ENCODE results near the gene PUS10.

The PUS10 gene

GRCh38 chr2:60979231-60979630, 38.8 kb downstream of the PUS10 start:
- Mint-ChIP-seq H3K4me1 (peaks cover 10% of the 10 kb centered on the region), H3K36me3 (ENCODE audit: low read depth) (no peaks in the 10 kb centered on the region), H3K27ac (no peak overlapping the region), H3K4me3 (no peak overlapping the region), H3K9me3 (no peaks in the 10 kb centered on the region), H3K27me3 (ENCODE audit: low read depth) (no peaks in the 10 kb centered on the region)
- TF ChIP-seq, protein P1, sequence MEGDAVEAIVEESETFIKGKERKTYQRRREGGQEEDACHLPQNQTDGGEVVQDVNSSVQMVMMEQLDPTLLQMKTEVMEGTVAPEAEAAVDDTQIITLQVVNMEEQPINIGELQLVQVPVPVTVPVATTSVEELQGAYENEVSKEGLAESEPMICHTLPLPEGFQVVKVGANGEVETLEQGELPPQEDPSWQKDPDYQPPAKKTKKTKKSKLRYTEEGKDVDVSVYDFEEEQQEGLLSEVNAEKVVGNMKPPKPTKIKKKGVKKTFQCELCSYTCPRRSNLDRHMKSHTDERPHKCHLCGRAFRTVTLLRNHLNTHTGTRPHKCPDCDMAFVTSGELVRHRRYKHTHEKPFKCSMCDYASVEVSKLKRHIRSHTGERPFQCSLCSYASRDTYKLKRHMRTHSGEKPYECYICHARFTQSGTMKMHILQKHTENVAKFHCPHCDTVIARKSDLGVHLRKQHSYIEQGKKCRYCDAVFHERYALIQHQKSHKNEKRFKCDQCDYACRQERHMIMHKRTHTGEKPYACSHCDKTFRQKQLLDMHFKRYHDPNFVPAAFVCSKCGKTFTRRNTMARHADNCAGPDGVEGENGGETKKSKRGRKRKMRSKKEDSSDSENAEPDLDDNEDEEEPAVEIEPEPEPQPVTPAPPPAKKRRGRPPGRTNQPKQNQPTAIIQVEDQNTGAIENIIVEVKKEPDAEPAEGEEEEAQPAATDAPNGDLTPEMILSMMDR (IDR thresholded peaks at IDR 0.05; ENCODE audit: unreplicated experiment in 3 of 3) = no peak

DNA sequence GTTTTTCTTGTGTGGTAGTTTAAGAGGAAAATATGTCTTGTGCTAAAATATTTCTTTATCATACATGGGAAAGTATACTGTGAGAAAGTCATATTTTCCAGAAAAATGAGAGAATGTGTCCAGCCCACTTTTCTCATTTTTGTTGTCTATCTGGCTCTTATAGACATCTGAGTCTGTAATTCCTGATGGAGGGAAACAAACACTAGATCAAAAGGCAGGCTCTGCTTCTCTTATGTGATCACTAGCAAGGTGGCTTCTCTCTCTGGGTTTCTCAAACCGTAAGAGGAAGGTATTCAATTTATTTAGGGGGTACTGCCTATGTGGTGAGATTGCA, 40.5 kb downstream of the PUS10 start:
- Mint-ChIP-seq H3K4me3 (no peak overlapping the region), H3K27ac (peak overlapping the region in 2 of 3 experiments; percentile 2 to 15), H3K36me3 (ENCODE audit: low read depth) (no peaks in the 10 kb centered on the region), H3K4me1 (peaks cover 10% of the 10 kb centered on the region), H3K9me3 (no peaks in the 10 kb centered on the region), H3K27me3 (ENCODE audit: low read depth) (no peaks in the 10 kb centered on the region)
- TF ChIP-seq, protein P1 (IDR thresholded peaks at IDR 0.05; ENCODE audit: unreplicated experiment in 3 of 3) = no peak

DNA sequence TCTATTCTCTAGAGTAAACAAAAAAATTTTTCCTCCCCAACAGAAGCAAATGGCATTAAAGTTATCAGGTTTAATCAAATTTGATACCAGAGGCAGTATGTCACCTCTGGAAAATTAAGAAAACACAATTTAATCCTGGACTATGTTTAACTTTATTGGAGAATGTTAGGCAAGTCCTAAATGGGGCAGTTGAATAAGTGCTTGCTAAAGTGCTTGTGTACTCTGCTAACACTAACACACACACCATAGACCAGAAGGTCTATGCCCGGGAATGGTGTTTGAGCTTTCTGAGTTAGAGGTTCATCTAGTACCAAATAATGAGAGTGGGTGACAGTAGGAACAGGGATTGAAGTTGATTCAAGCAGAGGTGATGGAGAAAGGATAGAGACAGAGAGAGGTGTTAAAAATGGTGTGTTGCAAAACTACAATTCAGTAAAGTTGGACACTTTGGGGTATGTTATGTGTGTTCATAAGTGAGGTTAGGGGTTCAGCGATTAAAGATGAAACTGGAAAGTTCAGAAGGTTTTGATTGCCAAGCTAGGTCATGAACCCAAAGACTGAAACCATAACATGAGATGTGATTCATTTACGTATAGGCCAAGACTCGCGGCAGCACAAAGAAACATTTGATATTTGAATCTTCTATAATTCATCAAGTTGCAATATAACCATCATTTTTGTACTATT, 41.0 kb downstream of the PUS10 start:
- Mint-ChIP-seq H3K27ac (peak overlapping the region in 2 of 3 experiments; percentile 2), H3K27me3 (ENCODE audit: low read depth) (no peaks in the 10 kb centered on the region), H3K4me1 (peaks cover 10% of the 10 kb centered on the region), H3K36me3 (ENCODE audit: low read depth) (no peaks in the 10 kb centered on the region), H3K4me3 (no peak overlapping the region), H3K9me3 (no peaks in the 10 kb centered on the region)
- TF ChIP-seq, protein P1 (IDR thresholded peaks at IDR 0.05; ENCODE audit: unreplicated experiment in 3 of 3) = no peak

DNA sequence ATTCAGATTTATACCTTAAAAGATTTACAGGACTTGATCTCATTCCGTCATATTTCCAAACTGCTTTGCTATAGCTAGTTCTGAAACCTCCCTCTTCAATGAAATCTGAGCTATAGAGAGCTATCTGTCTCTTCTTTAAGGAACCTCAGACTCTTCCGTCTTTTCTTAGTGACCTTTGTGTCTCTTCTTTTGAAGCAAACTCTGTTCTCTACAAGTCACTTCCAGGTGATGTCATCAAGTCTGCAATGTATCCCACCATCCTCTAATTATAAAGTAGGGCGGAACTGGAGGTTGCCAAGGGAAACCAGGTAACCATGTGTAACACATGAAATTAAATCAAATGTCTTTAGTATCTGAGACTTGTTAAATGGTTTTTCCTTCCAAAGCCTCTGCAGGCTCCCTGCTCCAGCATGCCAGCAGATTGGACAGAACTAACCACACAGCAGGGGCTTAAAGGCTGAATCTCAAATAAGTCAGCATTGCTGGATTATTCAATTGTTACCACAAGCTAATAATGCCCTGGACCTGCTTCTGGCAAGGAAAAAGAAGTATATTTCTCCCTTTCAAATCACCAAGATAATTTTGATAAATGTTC, 41.7 kb downstream of the PUS10 start:
- H3K27ac Mint-ChIP-seq = peak overlapping the region in 2 of 3 experiments; percentile 34 to 50
- H3K27me3 Mint-ChIP-seq (ENCODE audit: low read depth) = no peaks in the 10 kb centered on the region
- H3K4me3 Mint-ChIP-seq = no peak overlapping the region
- H3K36me3 Mint-ChIP-seq (ENCODE audit: low read depth) = no peaks in the 10 kb centered on the region
- TF ChIP-seq, protein P1 (IDR thresholded peaks at IDR 0.05; ENCODE audit: unreplicated experiment in 3 of 3) = no peak
- H3K9me3 Mint-ChIP-seq = no peaks in the 10 kb centered on the region
- peaks cover 10% of the 10 kb centered on the region for H3K4me1 Mint-ChIP-seq

DNA sequence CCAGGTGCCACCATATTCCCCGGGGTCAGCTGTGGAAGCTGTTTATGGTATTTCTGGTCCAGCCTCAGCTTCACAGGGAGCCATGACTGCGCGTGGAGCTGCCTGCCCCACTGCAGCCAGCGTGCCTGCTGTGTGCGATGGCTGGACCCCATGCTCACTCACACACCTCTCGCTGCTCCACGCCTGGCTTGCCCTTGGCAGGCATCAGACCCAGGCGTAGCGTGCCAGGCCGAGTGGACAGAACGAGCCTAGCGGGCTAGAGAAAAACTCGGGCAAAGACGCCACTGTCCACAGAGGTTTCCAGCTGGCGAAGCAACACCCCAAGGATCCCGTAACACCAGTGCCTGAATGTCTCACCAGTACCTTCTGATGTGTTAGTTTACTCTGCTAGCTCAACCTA, 43.4 kb downstream of the PUS10 start:
- TF ChIP-seq, protein P1 (IDR thresholded peaks at IDR 0.05; ENCODE audit: unreplicated experiment in 3 of 3) = no peak
- Mint-ChIP-seq H3K36me3 (ENCODE audit: low read depth) (no peaks in the 10 kb centered on the region), H3K4me1 (peaks cover 10% of the 10 kb centered on the region), H3K9me3 (no peaks in the 10 kb centered on the region), H3K27ac (no peak overlapping the region), H3K4me3 (no peak overlapping the region), H3K27me3 (ENCODE audit: low read depth) (no peaks in the 10 kb centered on the region)

DNA sequence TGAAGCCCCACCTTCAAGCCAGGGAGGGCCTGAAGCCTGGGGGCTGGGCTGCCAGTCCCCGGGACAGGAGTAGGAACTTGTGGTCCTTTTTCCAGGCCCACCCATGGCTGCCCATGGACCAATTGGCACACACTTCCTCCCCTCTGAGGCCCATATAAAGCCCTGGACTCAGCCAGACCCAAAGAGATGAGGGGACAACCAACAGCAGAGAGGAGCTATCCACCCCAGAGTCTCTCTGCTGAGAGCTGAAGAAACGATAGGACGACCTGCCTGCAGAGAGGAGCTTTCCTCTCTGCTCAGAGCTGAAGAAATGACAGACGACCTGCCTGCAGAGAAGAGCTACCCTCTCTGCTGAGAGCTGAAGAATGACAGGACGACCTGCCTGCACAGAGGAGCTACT, 44.4 kb downstream of the PUS10 start:
- peaks cover 10% of the 10 kb centered on the region for H3K4me1 Mint-ChIP-seq
- no peak overlapping the region for H3K4me3 Mint-ChIP-seq
- H3K9me3 Mint-ChIP-seq = no peaks in the 10 kb centered on the region
- H3K36me3 Mint-ChIP-seq (ENCODE audit: low read depth) = no peaks in the 10 kb centered on the region
- H3K27ac Mint-ChIP-seq = no peak overlapping the region
- H3K27me3 Mint-ChIP-seq (ENCODE audit: low read depth) = no peaks in the 10 kb centered on the region
- TF ChIP-seq, protein P1 (IDR thresholded peaks at IDR 0.05; ENCODE audit: unreplicated experiment in 3 of 3) = no peak
